ENCODE measurements around the gene HNRNPF. TPM values are rescaled to one million over a fixed set of nuclear protein-coding genes. Genes with fewer than 3 reads are reported as not detected.

HNRNPF gene
- total RNA-seq, 6 experiments from 2014 or later = 106 to 160 (median 121) TPM

- no peaks in the 10 kb centered on the region for H3K27me3 ChIP-seq
- peak overlapping the region in 2 of 3 donors; percentile 13 to 25 for H3K4me3 ChIP-seq
- ATAC-seq (peak; percentile 4 to 51 (median 14)), DNase-seq (peak in 1 of 3 donors; percentile 74)
- H3K27ac ChIP-seq = peak overlapping the region in 2 of 3 donors; percentile 97 to 98
- intact Hi-C loops (cut with DNase I) = no loop called here
- no peaks in the 10 kb centered on the region for H3K9me3 ChIP-seq
- H3K36me3 ChIP-seq = peaks cover 0 to 4% (median 0%) of the 10 kb centered on the region in 4 donors
- TF ChIP-seq CTCF (IDR thresholded peaks at IDR 0.05) (no peak), POLR2A (IDR thresholded peaks at IDR 0.05) (no peak)
- peaks cover 0 to 88% (median 38%) of the 10 kb centered on the region in 4 donors for H3K4me1 ChIP-seq
- WGBS (ENCODE audit: insufficient coverage, low coverage, low lambda C conversion rate, missing lambda C conversion rate) = 73% methylated on average over 4 of the region's 5 CpGs
Measured at GRCh38 chr10:43399320-43400310, 9.4 kb downstream of the HNRNPF start.

- Histone ChIP-seq H3K27ac (peak overlapping the region in 2 of 3 donors; percentile 97 to 98), H3K4me1 (peaks cover 0 to 88% (median 35%) of the 10 kb centered on the region in 4 donors), H3K27me3 (no peaks in the 10 kb centered on the region), H3K36me3 (peaks cover 0 to 10% (median 5%) of the 10 kb centered on the region in 4 donors), H3K4me3 (peak overlapping the region in 2 of 3 donors; percentile 13 to 25), H3K9me3 (no peaks in the 10 kb centered on the region)
- intact Hi-C loops (cut with DNase I) = no loop called here
- ATAC-seq = no peak
- TF ChIP-seq CTCF (IDR thresholded peaks at IDR 0.05) (no peak), POLR2A (IDR thresholded peaks at IDR 0.05) (no peak)
- 19% methylated on average over 2 of the region's 2 CpGs for WGBS (ENCODE audit: insufficient coverage, low coverage, low lambda C conversion rate, missing lambda C conversion rate)
- no peak for DNase-seq
Measured at GRCh38 chr10:43398939-43399319, 10.1 kb downstream of the HNRNPF start.

GRCh38 chr10:43396928-43397624 is 11.9 kb downstream of the HNRNPF start:
- H3K27ac ChIP-seq = peak overlapping the region; percentile 97 to 98 (median 97)
- peaks cover 0 to 71% (median 25%) of the 10 kb centered on the region in 4 donors for H3K4me1 ChIP-seq
- 0% methylated on average over 26 of the region's 70 CpGs for WGBS (ENCODE audit: insufficient coverage, low coverage, low lambda C conversion rate, missing lambda C conversion rate)
- peak; percentile 92 for TF ChIP-seq POLR2A (IDR thresholded peaks at IDR 0.05)
- no peak for TF ChIP-seq CTCF (IDR thresholded peaks at IDR 0.05)
- DNase-seq (peak; percentile 96 to 98 (median 97)), ATAC-seq (peak; percentile 81 to 89 (median 84))
- H3K36me3 ChIP-seq = peaks cover 0 to 27% (median 16%) of the 10 kb centered on the region in 4 donors
- peak overlapping the region; percentile 41 to 90 (median 86) for H3K4me3 ChIP-seq
- no peaks in the 10 kb centered on the region for H3K27me3 ChIP-seq
- intact Hi-C loops (cut with DNase I) = no loop called here
- no peaks in the 10 kb centered on the region for H3K9me3 ChIP-seq

- peaks cover 0 to 63% (median 22%) of the 10 kb centered on the region in 4 donors for H3K4me1 ChIP-seq
- H3K27me3 ChIP-seq = no peaks in the 10 kb centered on the region
- intact Hi-C loops (cut with DNase I) = no loop called here
- peak; percentile 90 to 91 (median 90) for DNase-seq
- TF ChIP-seq POLR2A (IDR thresholded peaks at IDR 0.05) (peak; percentile 51), CTCF (IDR thresholded peaks at IDR 0.05) (no peak)
- peaks cover 0 to 33% (median 20%) of the 10 kb centered on the region in 4 donors for H3K36me3 ChIP-seq
- no peaks in the 10 kb centered on the region for H3K9me3 ChIP-seq
- peak; percentile 74 to 89 (median 81) for ATAC-seq
- peak overlapping the region; percentile 97 to 98 (median 97) for H3K27ac ChIP-seq
- peak overlapping the region; percentile 41 to 90 (median 86) for H3K4me3 ChIP-seq
- WGBS (ENCODE audit: insufficient coverage, low coverage, low lambda C conversion rate, missing lambda C conversion rate) = under 1% methylated on average over 38 of the region's 71 CpGs
Measured at GRCh38 chr10:43396061-43396927, 12.7 kb downstream of the HNRNPF start.
